CD4-positive, alpha-beta T cell treated with Interleukin-10 for 1 hour (primary cell): ENCODE results near the gene NCBP1.

ENCODE experiments used
- DNase-seq: peaks from one replicate; pipeline ENCODE4 v3.0.0-alpha.2; 2020

NCBP1 gene

GRCh38 chr9:97627624-97628023, 6.0 kb upstream of the NCBP1 start:
- DNase-seq = no peak

GRCh38 chr9:97628668-97629067, 5.0 kb upstream of the NCBP1 start:
- DNase-seq = no peak

GRCh38 chr9:97629156-97629555, 4.5 kb upstream of the NCBP1 start:
- no peak for DNase-seq

- DNase-seq = no peak
These were observed 3.0 kb upstream of the NCBP1 start for GRCh38 chr9:97630591-97630990.

- peak; percentile 3 for DNase-seq
These were observed 1.2 kb upstream of the NCBP1 start for GRCh38 chr9:97632248-97632984.

GRCh38 chr9:97633859-97634490, 354 bp downstream of the NCBP1 start:
- DNase-seq = peak; percentile 21

GRCh38 chr9:97635026-97635425, 1.4 kb downstream of the NCBP1 start:
- no peak for DNase-seq

- DNase-seq = no peak
These were observed 3.3 kb downstream of the NCBP1 start for GRCh38 chr9:97636903-97637302.

GRCh38 chr9:97638666-97639065, 5.0 kb downstream of the NCBP1 start:
- DNase-seq = no peak

GRCh38 chr9:97640325-97640724, 6.7 kb downstream of the NCBP1 start:
- DNase-seq = no peak

- no peak for DNase-seq
These were observed 12.1 kb downstream of the NCBP1 start for GRCh38 chr9:97645720-97646119.

GRCh38 chr9:97647996-97648395, 14.4 kb downstream of the NCBP1 start:
- DNase-seq = no peak

GRCh38 chr9:97651646-97652045, 18.0 kb downstream of the NCBP1 start:
- no peak for DNase-seq

GRCh38 chr9:97658707-97659106, 25.1 kb downstream of the NCBP1 start:
- no peak for DNase-seq

GRCh38 chr9:97659771-97660170, 26.1 kb downstream of the NCBP1 start:
- DNase-seq = no peak

- no peak for DNase-seq
These were observed 26.7 kb downstream of the NCBP1 start for GRCh38 chr9:97660340-97660739.

GRCh38 chr9:97660847-97661246, 27.2 kb downstream of the NCBP1 start:
- DNase-seq = no peak

GRCh38 chr9:97665742-97666141, 32.1 kb downstream of the NCBP1 start:
- no peak for DNase-seq

GRCh38 chr9:97666907-97667686, 33.5 kb downstream of the NCBP1 start:
- DNase-seq = no peak

- no peak for DNase-seq
These were observed 34.9 kb downstream of the NCBP1 start for GRCh38 chr9:97668485-97668884.

- DNase-seq = no peak
These were observed 37.0 kb downstream of the NCBP1 start for GRCh38 chr9:97670586-97670985.

- no peak for DNase-seq
These were observed 38.8 kb downstream of the NCBP1 start for GRCh38 chr9:97672403-97672802.

- DNase-seq = no peak
These were observed 40.3 kb downstream of the NCBP1 start for GRCh38 chr9:97673922-97674321.

- no peak for DNase-seq
These were observed 42.0 kb downstream of the NCBP1 start for GRCh38 chr9:97675655-97676054.
